GM19238 (cell line): ENCODE results near the gene RSPRY1.
"Not testable (repeated sequence)": the region's sequence is repeated elsewhere in the genome, so short reads cannot be mapped to it uniquely, and the experiment has no call there.

Source experiments
- DNase-seq: peaks from one replicate; pipeline ENCODE4 v3.0.0; 2011; ENCODE audit warnings: low spot score; ENCODE audit not compliant: insufficient read length

Gene RSPRY1

DNA sequence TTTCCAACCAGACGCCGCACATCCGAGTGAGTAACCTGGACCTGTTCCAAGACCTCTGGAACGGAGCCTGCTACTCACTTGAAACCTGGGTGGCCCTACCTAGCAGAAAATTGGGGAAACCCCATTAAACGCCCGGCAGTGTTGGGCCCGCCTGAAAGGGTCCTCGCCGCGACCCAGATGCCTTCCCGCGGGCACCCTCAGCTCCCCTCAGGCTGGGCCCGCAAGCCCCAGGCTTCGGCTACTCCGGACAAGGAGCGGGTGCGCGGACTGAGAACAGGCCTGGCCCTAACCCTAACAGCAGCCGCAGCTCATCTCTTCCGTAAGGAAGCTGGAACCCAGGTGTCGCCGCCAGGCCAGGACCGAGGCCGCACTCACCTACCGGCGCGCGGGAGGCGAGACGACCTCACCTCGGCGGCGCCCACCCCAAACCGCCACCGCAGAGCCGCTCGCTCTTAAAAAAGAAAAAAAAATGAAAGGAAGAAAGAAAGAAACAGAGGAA is 634 bp upstream of the RSPRY1 start:
- peak; percentile 37 for DNase-seq

GRCh38 chr16:57186872-57187854 is 1.0 kb downstream of the RSPRY1 start:
- no peak for DNase-seq

DNA sequence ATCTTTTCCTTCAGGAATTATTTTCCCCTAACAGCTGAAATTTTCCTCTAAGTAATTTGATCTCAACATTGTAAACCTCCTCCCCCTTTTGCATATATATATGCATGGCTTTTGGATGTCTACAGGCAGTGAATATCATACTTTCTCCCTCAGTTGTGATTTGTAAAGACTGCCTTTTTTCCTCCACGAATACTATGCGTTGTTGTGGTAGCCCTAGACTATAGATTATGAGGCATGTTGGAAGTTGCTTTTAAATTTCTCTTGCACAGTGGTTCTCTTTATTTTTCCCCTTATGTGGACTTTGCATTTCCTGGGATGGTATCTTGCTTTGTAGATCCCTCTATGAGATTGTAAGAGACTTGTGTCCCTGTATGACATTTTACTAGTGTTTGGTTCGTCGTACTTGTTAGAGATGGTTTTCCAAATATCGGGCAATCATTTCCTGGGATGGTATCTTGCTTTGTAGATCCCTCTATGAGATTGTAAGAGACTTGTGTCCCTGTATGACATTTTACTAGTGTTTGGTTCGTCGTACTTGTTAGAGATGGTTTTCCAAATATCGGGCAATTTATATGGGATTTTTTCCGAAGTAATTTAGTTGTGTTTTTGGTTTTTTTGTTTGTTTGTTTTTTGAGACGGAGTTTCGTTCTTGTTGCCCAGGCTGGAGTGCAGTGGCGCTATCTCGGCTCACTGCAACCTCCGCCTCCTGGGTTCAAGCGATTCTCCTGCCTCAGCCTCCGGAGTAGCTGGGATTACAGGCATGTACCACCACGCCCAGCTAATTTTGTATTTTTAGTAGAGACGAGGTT is 2.0 kb downstream of the RSPRY1 start:
- DNase-seq = not testable (repeated sequence)

GRCh38 chr16:57188711-57189002 is 2.5 kb downstream of the RSPRY1 start:
- DNase-seq = no peak

- DNase-seq = not testable (repeated sequence)
These were observed 3.4 kb downstream of the RSPRY1 start for GRCh38 chr16:57189527-57189926.

- no peak for DNase-seq
These were observed 4.0 kb downstream of the RSPRY1 start for GRCh38 chr16:57190136-57190535.

DNA sequence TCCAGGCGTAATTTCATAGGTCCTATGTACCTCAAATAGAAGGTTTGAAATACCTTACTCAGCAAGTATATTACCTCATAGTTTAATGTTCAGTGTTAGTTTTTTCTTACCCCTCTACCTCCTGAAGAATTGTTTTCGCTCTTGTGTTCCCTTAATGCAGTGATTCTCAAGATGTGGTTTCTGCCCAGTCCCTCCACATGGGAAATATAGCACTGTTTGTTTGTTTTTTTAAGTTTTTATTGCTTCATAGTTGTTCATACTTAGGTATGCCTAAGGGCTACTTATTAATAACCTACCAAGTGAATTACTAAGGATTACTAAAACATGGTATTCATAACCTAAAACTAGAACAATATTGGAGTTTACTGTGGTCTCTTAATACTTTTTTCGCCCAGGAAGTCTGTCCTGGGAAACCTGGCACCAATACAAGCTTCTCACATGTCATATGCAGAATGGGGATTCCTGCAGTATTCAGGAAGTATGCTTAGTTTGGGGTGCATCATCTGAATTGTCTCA is 5.0 kb downstream of the RSPRY1 start:
- no peak for DNase-seq

DNA sequence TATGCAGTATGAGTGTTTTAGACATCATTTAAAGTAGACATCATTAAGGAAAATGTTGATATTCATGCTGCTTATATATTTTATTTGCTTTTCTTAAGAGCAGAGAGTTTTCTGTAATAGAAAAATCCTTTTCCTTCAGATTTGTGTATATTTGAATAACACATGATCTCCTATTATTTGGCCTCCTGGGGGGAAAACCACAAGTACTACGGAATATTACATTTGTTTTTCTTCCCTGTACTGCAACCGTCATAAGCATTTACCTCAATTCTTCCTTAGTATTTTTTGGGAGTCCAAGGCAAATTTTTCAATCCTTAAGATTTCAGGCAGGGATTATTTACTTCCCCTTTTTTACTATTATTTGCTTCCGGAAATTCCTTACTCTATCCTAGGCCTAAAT is 6.0 kb downstream of the RSPRY1 start:
- DNase-seq = no peak

DNA sequence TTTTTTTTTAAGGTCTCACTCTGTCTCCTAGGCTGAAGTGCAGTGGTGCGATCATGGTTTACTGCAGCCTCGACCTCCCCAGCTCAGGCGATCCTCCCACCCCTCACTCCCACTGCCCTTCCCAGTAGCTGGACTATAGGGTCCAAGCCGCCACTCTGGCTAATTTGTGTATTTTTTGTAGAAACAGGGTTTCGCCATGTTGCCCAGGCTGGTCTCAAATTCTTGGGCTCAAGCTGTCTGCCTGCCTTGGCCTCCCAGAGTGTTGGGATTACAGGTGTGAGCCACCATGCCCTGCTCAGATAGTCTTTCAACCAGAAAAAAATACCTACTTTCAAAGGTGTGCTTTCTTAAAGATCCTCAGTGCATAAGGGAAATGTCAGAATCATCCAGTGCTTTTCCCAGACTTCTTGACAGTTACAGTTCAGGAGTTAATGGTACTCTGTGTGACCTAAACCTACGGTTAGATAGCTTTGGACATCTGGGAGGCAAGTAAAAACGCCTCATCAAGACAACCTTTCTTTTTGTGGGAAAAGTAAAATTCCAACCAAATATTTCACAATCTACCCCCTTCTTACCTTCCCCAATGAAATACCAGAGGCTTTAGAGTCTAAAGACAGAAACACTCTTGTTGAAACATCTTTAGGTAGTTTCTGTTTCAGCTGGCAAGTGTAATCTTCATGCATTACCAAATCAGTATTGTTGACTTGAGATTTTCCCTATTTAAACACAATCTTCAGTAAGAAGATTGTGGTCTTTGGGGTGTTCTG is 6.8 kb downstream of the RSPRY1 start:
- no peak for DNase-seq

DNA sequence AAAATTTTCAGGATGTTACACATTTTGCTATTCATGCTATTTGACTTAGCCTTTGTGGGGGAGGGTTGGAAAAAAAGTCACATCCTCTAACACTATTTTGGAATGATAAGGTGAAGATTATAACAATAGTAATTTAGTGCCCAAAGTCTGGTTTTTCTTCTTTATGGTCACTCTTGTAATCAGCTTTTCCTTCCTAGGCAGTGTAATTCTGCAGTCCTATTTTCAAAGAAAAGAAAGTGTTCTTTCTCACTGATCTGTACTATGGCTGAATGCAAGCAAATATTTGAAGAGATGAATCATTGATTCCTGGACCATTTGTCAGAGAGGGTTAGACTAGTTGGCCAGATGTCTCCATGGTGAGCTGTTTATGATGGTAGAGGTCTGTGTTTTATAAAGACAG is 8.4 kb downstream of the RSPRY1 start:
- DNase-seq = no peak

DNA sequence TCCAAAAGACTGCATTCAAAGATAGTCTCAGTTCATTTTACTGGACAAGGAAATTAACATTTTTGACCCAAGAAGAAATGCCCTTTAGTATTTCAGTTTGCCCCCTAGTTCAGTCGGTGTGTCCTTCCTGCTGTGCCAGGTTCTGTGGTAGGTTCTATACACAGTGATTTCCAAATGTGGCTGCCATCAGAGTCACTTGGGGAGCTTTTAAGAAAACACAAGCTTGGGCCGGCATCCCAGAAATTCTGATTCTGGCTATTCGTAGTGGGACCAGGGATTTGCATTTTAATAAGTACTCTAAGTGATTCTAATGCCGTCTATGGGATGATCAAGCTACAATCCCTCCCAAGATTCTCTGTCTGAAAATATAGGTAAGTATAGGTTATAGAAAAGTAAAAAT is 10.2 kb downstream of the RSPRY1 start:
- DNase-seq = no peak

DNA sequence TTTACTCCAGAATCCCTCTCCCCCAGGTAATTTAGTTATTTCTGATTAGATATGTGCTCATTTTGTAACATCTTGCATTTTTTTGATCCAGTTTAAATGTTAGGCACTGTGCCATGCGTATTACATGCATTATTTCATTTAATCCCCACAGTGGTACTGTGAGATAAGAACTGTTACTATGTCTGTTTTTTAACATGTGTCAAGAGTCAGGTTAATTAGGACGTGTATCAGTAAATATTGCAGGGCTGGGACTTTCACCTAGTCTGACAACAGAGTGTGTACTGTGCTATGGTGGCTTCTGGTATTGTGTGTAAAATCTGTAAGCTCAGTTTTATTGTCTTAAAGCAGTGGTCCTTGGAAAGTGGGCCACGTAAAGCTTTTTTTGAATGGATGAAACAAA is 10.6 kb downstream of the RSPRY1 start:
- DNase-seq = no peak

DNA sequence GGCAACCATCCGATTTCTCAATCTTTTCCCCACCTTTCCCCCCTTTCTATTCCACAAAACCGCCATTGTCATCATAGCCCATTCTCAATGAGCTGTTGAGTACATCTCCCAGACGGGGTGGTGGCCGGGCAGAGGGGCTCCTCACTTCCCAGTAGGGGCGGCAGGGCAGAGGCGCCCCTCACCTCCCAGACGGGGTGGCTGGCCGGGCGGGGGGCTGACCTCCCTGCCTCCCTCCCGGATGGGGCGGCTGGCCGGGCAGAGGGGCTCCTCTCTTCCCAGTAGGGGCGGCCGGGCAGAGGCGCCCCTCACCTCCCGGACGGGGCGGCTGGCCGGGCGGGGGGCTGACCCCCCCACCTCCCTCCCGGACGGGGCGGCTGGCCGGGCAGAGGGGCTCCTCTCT is 14.2 kb downstream of the RSPRY1 start:
- DNase-seq = not testable (repeated sequence)

DNA sequence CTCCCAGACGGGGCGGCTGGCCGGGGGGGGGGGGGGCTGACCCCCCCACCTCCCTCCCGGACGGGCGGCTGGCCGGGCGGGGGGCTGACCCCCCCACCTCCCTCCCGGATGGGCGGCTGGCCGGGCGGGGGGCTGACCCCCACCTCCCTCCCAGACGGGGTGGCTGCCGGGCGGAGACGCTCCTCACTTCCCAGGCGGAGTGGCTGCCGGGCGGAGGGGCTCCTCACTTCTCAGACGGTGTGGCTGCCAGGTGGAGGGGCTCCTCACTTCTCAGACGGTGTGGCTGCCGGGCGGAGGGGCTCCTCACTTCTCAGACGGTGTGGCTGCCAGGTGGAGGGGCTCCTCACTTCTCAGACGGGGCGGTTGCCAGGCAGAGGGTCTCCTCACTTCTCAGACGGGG is 14.8 kb downstream of the RSPRY1 start:
- DNase-seq = not testable (repeated sequence)

DNA sequence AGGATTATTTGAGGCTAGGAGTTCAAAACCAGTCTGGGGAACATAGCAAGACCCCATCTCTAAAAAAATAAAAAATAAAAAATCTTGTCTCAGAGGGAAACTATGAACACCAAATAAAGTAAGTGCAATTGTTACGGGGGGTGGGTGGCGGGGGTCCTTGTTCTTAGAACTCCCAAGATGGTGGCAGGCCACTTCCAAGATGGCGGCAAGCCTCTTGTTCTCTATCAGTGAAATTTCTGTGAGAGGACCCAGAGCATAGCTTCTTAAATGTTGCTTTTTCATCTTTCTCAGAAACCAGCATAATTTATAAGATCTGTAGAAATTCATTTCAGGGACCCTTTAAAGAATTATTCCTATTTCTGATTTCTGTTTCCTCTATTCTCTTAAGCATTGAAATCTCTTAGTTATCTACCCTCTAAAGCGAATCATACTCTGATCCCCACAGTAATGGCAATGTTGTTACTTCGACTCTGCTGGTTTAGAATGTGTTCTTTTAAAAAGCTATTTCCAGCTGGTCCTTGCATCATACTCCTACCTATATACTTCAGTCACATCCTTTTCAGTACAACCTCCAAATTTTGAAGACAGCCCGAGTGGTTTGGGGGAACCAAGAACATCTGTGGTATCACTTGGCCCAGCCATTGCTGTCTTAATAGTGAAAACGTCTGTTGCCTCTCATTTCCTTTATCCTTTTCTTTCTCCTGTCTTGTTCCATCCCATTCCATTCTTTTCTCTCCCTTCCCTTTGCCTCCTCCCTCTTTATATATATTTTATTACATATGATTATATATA is 16.2 kb downstream of the RSPRY1 start:
- DNase-seq = no peak

DNA sequence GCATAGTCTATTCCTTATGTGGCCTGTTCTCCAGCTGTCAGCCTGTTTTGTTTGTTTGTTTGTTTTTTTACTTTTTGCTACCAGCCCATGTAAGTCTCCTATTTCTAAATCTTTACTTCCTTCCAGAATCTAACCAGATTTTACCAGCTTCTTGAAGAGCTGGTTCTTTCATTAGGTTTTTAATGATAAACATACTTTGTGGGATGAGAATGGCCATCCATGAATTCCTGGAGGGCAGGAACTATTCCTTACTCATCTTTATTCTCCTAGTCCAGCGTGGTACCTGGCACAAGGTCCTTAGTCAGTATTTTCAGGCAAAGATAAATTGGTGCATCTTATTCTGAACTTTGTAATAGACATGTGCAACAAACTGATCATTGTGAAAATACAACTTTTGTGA is 17.3 kb downstream of the RSPRY1 start:
- DNase-seq = no peak

DNA sequence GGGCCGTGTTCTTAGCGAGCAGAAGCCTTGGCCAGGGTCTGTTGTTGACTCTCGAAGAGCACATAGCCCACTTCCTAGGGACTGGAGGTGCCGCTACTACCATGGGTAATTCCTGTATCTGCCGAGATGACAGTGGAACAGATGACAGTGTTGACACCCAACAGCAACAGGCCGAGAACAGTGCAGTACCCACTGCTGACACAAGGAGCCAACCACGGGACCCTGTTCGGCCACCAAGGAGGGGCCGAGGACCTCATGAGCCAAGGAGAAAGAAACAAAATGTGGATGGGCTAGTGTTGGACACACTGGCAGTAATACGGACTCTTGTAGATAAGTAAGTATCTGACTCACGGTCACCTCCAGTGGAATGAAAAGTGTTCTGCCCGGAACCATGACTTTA is 18.5 kb downstream of the RSPRY1 start:
- no peak for DNase-seq

DNA sequence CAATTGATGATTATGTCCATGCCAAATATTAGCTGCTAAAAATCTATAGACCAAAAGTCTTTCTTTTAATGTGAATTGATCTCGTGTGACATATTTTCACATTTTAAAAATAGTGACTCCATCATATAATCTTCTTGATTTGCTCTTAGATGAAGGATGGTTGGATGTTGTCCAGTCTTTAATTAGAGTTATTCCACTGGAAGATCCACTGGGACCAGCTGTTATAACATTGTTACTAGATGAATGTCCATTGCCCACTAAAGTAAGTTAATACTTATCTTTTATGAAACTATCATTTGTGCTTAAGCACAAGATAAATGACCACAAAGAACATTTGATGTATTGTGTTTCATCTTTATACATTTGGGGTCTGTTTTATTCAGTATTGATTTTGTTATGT is 22.8 kb downstream of the RSPRY1 start:
- no peak for DNase-seq

GRCh38 chr16:57209780-57210179 is 23.7 kb downstream of the RSPRY1 start:
- DNase-seq = no peak

DNA sequence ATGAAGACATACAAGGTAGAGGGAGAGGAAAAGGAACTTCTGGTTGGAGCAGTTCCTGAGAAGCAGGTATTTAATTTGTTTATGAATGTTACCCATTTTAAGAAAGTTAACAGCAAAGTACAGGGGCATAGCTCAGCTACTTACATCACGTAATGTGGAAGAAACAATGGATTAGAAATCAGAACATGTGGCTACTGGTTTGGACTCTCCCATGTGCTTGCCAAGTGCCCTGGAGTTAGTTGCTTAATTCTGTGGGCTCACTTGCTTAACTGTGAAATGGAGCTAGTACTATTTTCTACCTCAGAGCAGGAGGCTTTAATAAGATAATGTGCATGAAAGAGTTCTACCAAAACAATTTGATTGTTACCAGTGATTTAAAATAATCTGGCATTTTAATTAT is 27.3 kb downstream of the RSPRY1 start:
- DNase-seq = no peak

- DNase-seq = no peak
These were observed 30.8 kb downstream of the RSPRY1 start for GRCh38 chr16:57216968-57217367.
